ENCODE measurements around the gene SAP30L. TPM values are rescaled to one million over a fixed set of nuclear protein-coding genes. Genes with fewer than 3 reads are reported as not detected.
A peak's percentile ranks its signal among the peaks of the same experiment; 100 is the strongest.

SAP30L gene
- total RNA-seq, 4 donors from 2014 or later = 20.3 to 53.9 (median 31.2) TPM

- no peak for DNase-seq (ENCODE audit: low spot score)
- no peak for ATAC-seq (ENCODE audit: low FRiP score)
- TF ChIP-seq, protein P1, sequence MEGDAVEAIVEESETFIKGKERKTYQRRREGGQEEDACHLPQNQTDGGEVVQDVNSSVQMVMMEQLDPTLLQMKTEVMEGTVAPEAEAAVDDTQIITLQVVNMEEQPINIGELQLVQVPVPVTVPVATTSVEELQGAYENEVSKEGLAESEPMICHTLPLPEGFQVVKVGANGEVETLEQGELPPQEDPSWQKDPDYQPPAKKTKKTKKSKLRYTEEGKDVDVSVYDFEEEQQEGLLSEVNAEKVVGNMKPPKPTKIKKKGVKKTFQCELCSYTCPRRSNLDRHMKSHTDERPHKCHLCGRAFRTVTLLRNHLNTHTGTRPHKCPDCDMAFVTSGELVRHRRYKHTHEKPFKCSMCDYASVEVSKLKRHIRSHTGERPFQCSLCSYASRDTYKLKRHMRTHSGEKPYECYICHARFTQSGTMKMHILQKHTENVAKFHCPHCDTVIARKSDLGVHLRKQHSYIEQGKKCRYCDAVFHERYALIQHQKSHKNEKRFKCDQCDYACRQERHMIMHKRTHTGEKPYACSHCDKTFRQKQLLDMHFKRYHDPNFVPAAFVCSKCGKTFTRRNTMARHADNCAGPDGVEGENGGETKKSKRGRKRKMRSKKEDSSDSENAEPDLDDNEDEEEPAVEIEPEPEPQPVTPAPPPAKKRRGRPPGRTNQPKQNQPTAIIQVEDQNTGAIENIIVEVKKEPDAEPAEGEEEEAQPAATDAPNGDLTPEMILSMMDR (IDR thresholded peaks at IDR 0.05) = no peak
These were observed 14.7 kb upstream of the SAP30L start for GRCh38 chr5:154430961-154431630.

DNA sequence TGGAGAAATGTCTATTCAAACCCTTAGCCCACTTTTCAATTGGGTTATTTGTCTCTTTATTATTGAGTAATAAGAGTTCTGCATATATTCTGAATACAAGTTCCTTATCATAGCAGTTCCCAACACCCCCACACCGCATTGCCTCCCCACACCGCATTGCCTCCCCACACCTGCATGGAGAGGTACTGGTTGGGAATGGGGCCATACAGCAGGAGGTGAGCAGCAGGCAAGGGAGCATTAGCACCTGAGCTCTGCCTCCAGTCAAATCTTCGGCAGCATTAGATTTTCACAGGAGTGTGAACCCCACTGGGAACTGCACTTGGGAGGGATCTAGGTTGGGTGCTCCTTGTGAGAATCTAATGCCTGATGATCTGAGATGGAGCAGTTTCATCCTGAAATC, 10.6 kb upstream of the SAP30L start:
- DNase-seq (ENCODE audit: low spot score) = no peak
- TF ChIP-seq, protein P1 (IDR thresholded peaks at IDR 0.05) = no peak
- no peak for ATAC-seq (ENCODE audit: low FRiP score)

DNA sequence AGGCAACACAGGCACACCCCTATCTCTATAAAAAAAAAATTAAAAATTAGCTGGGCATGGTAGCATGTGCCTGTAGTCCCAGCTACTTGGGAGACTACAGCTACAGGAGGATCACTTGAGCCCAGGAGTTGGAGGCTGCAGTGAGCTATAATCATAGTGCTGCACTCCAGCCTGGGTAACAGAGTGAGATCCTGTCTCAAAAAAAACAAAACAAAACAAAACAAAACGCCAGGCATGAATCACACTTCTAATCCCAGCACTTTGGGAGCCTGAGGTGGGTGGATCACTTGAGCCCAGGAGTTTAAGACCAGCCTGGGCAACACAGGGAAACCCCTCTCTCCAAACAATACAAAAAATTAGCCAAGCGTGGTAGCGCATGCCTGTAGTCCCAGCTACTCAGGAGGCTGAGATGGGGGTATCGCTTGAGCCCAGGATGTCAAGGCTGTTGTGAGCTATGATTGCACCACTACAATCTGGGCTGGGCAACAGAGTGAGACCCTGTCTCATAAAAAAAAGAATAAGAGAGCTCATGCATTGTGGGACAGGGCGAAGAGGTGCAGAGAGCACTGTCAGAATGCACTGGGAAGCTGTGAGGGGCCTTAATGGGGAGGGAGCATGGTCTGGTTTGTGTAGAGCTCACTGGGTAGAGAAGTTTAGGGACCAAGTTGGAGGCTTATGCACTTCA, 8.4 kb upstream of the SAP30L start:
- DNase-seq (ENCODE audit: low spot score) (no peak), ATAC-seq (ENCODE audit: low FRiP score) (no peak)
- TF ChIP-seq, protein P1 (IDR thresholded peaks at IDR 0.05) = no peak

DNA sequence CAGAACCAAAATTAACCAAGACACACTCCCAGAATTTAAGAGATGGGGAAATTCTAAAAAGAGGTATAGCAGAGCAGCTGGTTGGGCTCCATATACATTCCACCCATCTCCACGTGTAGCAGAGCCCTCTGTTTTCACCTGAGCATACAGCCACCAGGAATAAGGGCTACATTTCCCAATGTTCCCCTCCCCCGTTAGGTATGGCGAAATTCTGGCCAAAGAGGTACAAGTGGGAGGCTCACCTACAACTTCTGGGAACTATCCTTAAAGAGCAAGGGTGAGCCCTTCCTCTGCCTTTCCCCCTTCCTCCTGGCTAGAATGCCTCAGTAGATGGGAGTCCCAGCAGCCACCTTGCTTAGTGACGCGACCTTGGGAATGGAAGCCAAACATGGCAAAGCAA, 5.3 kb upstream of the SAP30L start:
- TF ChIP-seq, protein P1 (IDR thresholded peaks at IDR 0.05) = no peak
- ATAC-seq (ENCODE audit: low FRiP score) = no peak
- no peak for DNase-seq (ENCODE audit: low spot score)

GRCh38 chr5:154442801-154443200, 3.0 kb upstream of the SAP30L start:
- DNase-seq (ENCODE audit: low spot score) = no peak
- no peak for ATAC-seq (ENCODE audit: low FRiP score)
- TF ChIP-seq, protein P1 (IDR thresholded peaks at IDR 0.05) = no peak

GRCh38 chr5:154444556-154445421, 1.0 kb upstream of the SAP30L start:
- TF ChIP-seq, protein P1 (IDR thresholded peaks at IDR 0.05) = no peak
- ATAC-seq (ENCODE audit: low FRiP score) (peak; percentile 3), DNase-seq (ENCODE audit: low spot score) (no peak)
